Activated CD4-positive, CD25-positive, alpha-beta regulatory T cell treated with anti-CD3 and anti-CD28 coated beads, Interleukin-2, amount 50 U/mL, for 16 hours (primary cell): ENCODE results near the gene KCNAB2.

Experiments used
- DNase-seq: peaks from one replicate; pipeline ENCODE4 v3.0.0-alpha.2; 2020; ENCODE audit warnings: low read depth, low spot score

Gene KCNAB2

DNA sequence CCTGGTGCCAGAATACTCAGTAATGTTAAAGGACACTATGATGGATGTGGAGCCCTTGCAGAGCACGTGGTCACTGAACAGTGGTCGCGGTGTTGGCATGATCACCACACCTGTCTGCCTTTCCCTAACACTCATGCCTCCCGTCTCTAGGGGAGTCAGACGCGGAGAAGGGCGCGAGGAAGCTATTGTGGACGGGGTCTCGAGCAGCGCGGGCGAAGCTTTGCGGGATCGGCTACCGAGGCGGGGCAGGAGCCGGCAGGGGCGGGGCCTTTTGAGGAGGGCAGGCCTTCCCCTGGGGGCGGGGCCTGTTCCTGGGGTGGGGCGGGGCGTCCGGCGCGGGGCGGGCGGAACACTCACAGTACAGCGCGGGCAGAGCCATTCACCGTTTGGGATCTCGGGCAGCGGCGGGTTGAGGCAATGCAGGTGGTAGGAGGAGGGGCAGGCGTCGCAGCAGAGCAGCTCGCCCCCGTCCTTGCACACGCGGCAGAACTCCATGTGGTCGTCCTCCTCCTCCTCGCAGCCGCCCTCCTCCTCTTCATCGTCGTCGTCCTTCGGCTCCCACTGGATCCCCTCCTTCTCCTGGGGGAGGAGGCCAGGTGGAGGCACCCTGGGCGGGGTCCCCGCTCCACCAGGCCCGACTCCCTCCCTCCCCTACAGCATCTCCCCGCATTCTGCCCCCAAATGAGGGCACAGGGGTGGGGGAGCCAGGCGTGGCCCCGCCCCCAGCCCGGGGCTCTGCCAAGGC lies 103.0 kb downstream of the KCNAB2 start:
- peak; percentile 15 for DNase-seq

DNA sequence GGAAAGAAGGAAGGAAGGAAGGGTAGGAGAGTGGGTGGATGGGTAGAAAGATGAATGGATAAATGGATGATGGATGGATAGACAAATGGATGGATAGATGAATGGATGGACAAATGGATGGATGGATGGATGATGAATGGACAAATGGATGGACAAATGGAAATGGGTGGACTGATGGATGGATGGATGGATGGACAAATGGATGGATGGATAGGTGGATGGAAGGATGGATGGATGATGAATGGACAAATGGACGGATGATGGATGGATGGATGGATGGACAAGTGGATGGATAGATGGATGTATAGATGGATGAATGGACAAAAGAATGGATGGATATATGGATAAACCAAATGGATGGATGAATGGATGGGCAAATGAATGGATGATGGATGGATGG lies 103.9 kb downstream of the KCNAB2 start:
- DNase-seq, result no peak

DNA sequence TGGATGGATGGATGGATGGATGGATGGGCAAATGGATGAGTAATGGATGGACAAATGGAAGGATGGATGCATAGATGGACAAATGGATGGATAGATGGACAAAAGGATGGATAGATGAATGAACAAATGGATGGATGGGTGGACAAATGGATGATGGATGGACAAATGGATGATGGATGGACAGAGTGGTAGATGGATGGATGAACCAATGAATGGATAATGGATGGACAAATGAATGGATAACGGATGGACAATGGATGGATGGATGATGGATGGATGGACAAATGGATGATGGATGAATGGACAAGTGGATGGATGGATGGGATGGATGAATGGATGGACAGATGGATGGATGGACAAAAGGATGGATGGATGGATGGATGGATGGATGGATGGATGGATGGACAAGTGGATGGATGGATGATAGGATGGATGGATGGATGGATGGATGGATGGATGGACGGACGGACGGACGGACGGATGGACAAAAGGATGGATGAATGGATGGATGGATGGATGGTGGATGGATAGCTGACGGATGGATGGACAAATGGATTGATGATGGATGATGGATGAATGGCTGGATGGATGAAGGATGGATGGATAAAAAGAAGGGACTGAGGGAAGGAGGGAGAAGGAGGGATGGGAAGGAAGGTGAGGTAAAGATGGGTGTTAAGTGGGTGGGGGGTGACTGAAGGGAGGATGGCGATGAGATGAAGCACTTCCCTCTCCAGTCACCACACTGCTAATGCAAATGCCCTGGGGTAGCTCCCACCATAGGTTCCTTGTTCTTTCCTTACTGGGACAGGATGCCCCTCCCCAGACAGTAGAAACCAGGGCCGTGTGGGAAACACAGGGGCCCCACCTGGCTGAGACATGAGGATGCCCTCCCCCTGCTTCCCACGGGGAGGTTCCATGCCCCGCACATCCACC lies 104.6 kb downstream of the KCNAB2 start:
- no peak for DNase-seq
